Heart left ventricle (tissue), 13 donors: ENCODE measurements around the gene DSCAM.

ENCODE experiments used
- POLR2A ChIP-seq, 2 donors: fragments of 450-650 bp; IDR thresholded peaks; one replicate each; pipeline ENCODE4 v1.6.1; 2017; ENCODE audit warnings: antibody characterized with exemption in 2 of 2, mild to moderate bottlenecking in 2 of 2, moderate library complexity in 2 of 2
- TF ChIP-seq, protein P1 (sequence below), 12 donors: fragments of 200-600 bp; sonication (generic) in 4 of 12; IDR thresholded peaks; one replicate each; pipeline versions ENCODE4 v1.5.0 to v1.8.0; 2018 to 2022; ENCODE audit warnings: antibody characterized with exemption in 12 of 12, mild to moderate bottlenecking in 5 of 12
- donor health status: ischemic (EF 13 %, LVEDD 7.1; RV severe dilation, severe dysfunction).
- donor health status: DM: no; HTN: yes; CAD: no.
- donor health status: DM: no; HTN: no; CAD: no.
- donor health status: ischemic (EF 25% LVEDD 6.9; RV normal size, moderate dysfunction).
- donor health status: ischemic (EF 25% LVEDD 5.7; RV mildly dilated, moderate dysfunction).
- donor health status: ischemic (EF 35%, LVEDD 5.7; RV mildly dilated, moderate dysfunction).
- donor health status: nonischemic (EF 11% LVEDD 7.7; RV severe dilation, severe dysfunction).
- donor health status: DM: yes; HTN: yes; CAD: no.
- donor health status: PGD.
- donor health status: ischemic (EF 29% LVEDD 5.4; RV normal size, mild dysfunction).
- donor health status: nonischemic (EF 23%, LVEDD 6.1; RV moderate dilation, normal function).

DNA sequence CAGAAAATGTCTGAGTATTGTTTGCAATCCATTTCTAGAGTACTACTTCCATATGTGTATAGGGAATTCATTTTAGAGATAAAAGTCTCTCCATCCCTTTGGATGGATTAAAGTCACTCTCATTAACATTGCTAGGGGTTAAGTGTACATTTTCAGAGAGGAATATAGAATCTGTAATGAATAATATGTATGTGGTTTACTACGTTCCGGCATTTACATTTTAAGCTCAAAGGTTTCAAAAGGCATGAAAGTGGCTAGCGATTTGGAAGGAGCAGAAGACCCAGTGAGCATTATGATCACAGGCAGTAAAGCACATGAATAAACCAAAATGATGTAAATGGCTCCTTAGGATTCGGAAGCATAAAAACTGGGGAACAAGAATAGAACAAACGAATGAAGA is 123.0 kb downstream of the DSCAM start:
- TF ChIP-seq, protein P1, sequence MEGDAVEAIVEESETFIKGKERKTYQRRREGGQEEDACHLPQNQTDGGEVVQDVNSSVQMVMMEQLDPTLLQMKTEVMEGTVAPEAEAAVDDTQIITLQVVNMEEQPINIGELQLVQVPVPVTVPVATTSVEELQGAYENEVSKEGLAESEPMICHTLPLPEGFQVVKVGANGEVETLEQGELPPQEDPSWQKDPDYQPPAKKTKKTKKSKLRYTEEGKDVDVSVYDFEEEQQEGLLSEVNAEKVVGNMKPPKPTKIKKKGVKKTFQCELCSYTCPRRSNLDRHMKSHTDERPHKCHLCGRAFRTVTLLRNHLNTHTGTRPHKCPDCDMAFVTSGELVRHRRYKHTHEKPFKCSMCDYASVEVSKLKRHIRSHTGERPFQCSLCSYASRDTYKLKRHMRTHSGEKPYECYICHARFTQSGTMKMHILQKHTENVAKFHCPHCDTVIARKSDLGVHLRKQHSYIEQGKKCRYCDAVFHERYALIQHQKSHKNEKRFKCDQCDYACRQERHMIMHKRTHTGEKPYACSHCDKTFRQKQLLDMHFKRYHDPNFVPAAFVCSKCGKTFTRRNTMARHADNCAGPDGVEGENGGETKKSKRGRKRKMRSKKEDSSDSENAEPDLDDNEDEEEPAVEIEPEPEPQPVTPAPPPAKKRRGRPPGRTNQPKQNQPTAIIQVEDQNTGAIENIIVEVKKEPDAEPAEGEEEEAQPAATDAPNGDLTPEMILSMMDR (IDR thresholded peaks at IDR 0.05), result no peak
- no peak for TF ChIP-seq POLR2A (IDR thresholded peaks at IDR 0.05)
